NCI-H1105 (cell line): Measurements from ENCODE around the gene GHRL.
"Not testable (repeated sequence)": the region's sequence is repeated elsewhere in the genome, so short reads cannot be mapped to it uniquely, and the experiment has no call there.

Experiments used
- DNase-seq: peaks from one replicate; lab custom pipeline; 2025; lab: John Stamatoyannopoulos, UW

The GHRL gene

GRCh38 chr3:10273702-10274305 lies 18.9 kb downstream of the GHRL start:
- DNase-seq = no peak

DNA sequence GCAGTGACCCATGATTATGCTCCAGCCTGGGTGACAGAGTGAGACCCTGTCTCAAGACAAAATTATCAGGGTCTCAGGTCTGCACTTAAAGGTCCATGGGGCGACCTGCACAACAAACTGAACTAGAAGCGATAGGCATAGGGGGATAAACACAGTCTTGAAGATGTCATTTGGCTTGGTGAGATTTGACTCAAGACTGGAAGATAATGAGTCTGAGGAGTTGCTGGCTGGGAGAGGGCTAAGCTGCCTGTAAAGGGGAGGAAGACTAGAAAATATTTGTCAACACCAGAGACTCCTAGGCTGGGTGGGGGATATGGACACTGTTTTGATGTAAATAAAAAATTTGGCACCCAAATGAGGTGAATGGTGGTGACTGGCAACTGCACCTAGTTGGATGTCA lies 19.8 kb downstream of the GHRL start:
- DNase-seq = no peak

- DNase-seq = not testable (repeated sequence)
Observed at GRCh38 chr3:10272476-10272875, 20.3 kb downstream of the GHRL start.

- no peak for DNase-seq
Observed at GRCh38 chr3:10269443-10269842, 23.3 kb downstream of the GHRL start.

- DNase-seq = no peak
Observed at GRCh38 chr3:10268930-10269329, 23.8 kb downstream of the GHRL start.

GRCh38 chr3:10268116-10268515 lies 24.6 kb downstream of the GHRL start:
- no peak for DNase-seq

- not testable (repeated sequence) for DNase-seq
Observed at GRCh38 chr3:10266936-10267335, 25.8 kb downstream of the GHRL start.

DNA sequence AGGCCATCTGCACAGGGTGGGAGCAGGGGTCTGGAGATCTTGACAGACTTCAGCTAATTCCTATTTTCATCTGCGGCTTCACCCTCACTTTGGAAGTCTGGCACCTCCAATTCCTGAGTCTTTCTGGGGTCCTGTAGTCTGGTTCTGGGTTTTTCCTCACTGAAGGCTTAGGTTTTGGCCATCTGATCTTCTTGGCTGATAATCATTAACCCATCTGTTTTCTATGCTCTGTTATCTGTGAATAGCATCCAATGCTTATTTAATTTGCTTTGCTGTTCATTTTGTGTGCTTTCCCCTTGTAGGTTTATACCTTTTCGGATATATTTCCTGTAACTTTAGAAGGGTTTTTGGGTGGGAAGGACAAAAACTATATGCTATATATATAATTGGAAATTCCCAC lies 26.9 kb downstream of the GHRL start:
- DNase-seq = no peak

DNA sequence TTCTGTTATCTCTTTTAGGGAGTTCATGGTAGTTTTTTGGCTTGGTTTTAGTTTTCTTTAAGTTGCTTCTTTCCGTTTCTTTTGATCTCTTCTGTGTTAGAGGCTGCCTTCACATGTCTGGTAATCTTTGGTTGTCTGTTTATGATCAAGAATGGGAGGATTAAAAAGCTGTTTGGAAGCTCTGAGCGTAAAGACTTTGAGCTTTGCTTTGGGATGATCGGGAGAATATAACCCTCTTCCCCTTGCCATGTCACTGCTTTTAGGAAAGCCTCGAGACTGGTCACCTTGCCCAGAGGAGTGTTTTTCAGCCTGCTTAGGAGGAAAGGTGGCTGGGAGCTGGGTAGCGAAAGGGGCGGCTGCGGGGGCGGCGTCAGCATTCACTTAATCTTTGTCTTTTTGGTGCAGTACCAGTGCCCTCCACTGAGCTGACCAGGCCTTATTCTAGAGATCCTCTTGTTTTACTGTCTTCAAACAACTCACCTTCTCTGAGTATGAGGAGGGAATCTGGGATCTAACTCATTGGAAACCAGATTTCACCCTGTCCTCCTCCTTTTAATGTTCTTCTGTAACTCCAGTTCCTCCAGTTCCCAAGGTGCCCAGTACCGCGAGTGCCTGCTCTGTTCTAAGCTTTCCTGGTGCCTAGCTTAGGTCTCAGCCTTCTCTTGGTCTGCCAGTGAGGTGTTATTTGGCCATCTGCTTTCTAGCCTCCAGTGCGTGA lies 28.9 kb downstream of the GHRL start:
- no peak for DNase-seq

DNA sequence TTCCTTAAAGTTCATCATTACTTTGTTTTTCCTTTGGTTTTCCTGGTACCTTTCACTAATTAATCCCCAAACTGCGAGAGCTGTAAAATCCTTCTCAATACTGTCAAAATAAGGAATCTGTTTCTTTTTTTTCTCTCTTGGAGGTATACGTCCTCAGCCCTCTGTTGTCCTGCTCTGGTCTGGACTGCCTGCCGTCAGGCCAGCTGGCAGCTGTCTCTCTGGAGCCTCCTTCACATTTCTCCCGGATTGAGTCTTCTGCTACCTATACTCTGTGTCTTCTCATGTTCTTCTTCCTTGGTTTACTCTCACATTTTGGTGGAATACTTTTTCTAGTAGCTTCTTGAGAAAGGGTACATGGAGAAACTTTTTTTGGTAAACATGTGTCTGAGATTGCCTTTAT lies 30.7 kb downstream of the GHRL start:
- no peak for DNase-seq

DNA sequence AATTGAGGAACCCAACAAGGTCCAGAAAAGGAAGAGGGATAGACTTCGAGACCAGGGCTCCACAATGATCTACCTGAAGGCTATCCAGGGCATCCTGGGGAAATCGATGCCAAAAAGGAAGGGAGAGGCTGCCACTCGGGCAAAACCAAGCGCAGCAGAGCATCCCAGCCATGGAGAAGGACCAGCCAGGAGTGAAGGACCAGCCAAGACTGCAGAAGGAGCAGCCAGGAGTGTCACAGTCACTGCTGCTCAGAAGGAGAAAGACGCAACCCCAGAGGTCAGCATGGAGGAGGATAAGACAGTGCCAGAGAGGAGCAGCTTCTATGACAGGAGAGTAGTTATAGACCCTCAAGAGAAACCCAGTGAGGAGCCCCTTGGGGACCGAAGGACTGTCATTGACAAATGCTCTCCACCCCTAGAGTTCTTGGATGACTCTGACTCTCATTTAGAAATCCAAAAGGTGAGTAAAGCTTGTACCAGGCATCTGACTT lies 32.5 kb downstream of the GHRL start:
- DNase-seq = no peak

DNA sequence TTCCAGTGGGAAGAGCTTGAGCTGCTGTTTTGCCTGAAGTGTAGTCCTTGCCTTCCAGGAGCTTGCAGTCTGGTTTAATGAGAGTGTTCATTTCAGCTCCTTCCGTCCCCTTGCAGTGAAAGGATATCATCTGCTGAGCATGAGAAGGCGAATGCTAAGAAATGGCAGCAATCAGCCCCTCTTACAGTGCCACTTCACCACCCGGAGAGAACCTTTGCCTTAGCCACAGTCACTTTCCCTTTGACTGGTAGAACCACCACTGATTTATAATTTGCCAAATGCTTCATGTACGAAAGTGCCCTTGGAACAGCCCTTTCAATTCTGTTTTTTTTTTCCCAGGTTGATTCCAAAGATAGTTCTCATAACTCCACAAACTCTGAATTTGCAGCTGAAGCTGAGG lies 32.9 kb downstream of the GHRL start:
- DNase-seq = no peak

GRCh38 chr3:10259036-10259435 lies 33.7 kb downstream of the GHRL start:
- DNase-seq = no peak

DNA sequence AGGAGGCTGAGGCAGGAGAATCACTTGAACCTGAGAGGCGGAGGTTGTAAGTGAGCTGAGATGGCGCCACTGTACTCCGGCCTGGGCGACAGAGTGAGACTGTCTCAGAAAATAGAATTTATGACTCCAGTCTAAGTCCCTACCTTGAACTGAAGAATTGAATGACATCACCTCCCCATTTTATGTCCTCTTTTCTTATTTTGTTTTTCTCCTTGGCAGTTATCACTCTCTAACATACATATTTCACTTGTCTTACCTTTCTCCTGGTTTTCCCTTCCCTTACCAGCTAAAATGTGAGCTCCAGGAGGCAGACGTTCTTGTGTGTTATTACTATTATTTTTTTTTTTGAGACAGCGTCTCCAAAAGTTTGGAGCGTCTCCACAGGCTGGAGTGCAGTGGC lies 36.9 kb downstream of the GHRL start:
- no peak for DNase-seq

DNA sequence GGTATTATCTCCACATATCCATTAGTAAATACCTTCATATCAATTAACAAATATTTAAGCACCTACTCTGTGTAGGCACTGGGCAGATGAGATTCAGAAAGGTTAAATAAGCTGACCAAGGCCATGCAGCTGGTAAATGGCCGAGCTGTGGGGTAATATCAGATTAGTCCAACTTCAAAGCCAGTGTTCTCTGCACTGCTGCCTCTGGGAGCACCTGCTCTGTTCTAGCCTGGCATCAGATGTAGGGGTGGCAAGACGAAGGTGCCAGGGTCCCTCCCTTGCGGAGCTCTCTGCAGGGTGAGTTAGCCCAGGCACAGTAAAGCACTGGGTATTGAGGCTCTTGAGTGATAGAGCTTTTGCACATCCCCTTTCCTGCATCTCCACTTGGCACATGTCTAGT lies 39.0 kb downstream of the GHRL start:
- DNase-seq = no peak

- DNase-seq = no peak
Observed at GRCh38 chr3:10251006-10251405, 41.7 kb downstream of the GHRL start.

DNA sequence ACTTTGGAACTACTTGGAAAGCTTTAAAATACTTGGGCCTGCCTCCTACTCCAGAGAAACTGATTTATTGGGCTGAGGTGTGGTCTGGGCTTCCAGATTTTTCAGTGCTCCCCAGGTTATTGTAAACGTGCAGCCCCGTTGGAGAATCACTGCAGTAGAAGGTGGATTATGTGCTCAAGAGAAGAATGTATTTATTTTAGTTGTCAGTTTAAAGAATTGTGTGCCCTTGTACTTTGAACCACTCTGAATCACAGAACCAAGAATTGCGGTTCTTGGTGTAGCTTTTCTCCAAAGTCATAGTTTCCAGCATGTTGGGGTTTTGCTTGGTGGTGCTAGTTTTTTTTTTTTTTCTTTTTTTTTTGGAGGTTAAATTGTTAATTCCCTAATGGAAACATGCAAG lies 42.9 kb downstream of the GHRL start:
- no peak for DNase-seq

- no peak for DNase-seq
Observed at GRCh38 chr3:10248984-10249748, 43.6 kb downstream of the GHRL start.

GRCh38 chr3:10248184-10248983 lies 44.4 kb downstream of the GHRL start, which contains the start of gene TATDN2:
TSS of gene TATDN2 (plus strand) at chr3:10248459. CDS start at chr3:10249201, 742 bp downstream.
- peak; percentile 87 for DNase-seq

GRCh38 chr3:10247679-10248183 lies 45.0 kb downstream of the GHRL start:
- no peak for DNase-seq

DNA sequence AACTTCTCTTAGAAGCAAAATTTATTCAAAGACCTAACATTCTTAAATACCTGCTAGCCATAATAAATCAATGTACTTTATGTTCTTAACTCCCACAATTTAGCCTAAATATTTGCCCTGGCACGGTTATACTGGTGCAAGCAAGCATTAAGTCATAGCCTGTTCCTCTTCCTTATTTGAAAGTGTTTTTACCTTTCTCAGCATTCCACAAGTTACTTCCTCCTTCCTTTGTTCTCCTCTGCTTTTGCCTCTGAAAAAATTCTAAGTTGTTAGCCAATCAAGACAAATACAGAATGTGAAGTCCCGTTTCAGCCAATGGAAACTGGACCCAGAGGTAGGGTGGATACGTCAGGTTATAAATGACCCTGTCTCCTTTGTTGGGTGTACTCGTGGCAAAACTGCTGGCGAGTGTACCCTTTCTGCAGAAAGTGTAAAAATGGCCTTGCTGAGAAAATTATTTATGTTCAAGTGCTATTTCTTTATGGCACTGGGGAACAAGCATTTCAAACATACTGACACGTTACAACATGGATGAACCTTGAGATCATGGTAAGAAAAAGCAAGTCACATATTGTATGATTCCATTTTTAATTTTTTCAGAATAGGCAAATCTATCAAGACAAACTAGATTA lies 47.5 kb downstream of the GHRL start:
- no peak for DNase-seq
